H54 (cell line): ENCODE measurements around the gene SFMBT1.

Source experiments
- DNase-seq: peaks from one replicate; pipeline ENCODE4 v3.0.0; 2011; ENCODE audit warnings: low spot score, mixed read lengths; ENCODE audit not compliant: insufficient read length
- FAIRE-seq: peaks from 3 replicates; lab custom pipeline; 2011; peaks lifted over from hg19 to GRCh38; lab: Jason Lieb, UNC
- POLR2A ChIP-seq: IDR thresholded peaks from 2 replicates; pipeline ENCODE4 v1.6.1; 2011; ENCODE audit warnings: low read depth, mild to moderate bottlenecking, low read length

SFMBT1 gene

GRCh38 chr3:52857133-52857532, 188.7 kb downstream of the SFMBT1 start:
- FAIRE-seq (no peak), DNase-seq (no peak)
- TF ChIP-seq POLR2A: no peak

DNA sequence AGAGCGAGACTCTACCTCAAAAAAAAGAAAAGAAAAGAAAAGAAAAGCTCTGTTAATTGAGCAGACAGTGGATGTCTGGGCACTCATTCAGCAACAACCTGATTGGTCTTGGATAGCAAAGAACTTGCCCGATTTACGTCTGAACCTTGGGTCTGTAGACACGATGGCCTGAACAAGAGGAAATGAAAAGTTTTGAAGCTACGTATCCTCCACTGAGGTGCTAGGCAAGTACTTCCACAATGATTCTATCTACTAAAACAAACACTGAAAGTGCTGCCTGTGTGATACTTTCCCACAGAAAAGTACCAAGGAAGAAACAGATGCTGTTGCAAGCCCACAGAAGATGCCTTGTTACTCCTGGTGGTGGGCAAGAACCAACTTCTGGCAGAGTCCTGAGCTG, 189.2 kb downstream of the SFMBT1 start:
- no peak for TF ChIP-seq POLR2A
- DNase-seq (no peak), FAIRE-seq (no peak)

- no peak for DNase-seq
- no peak for TF ChIP-seq POLR2A
- FAIRE-seq: no peak
Measured at GRCh38 chr3:52854013-52854412, 191.9 kb downstream of the SFMBT1 start.
